Smooth muscle cell (in vitro differentiated cells): ENCODE measurements around the gene SOCS4. TPM values are rescaled to one million over a fixed set of nuclear protein-coding genes. Genes with fewer than 3 reads are reported as not detected.
"Not testable (repeated sequence)": the region's sequence is repeated elsewhere in the genome, so short reads cannot be mapped to it uniquely, and the experiment has no call there.

ENCODE experiments used
- DNase-seq: peaks from one replicate; lab custom pipeline; 2025; ENCODE audit not compliant: unreplicated experiment; lab: John Stamatoyannopoulos, UW
- H2AFZ ChIP-seq: fragments of 200-600 bp; sonication (generic); 2 replicates; pipeline ENCODE4 v1.6.0; 2016; ENCODE audit warnings: antibody characterized with exemption, low read depth, mild to moderate bottlenecking
- H3F3A ChIP-seq: fragments of 200-600 bp; sonication (generic); 2 replicates; pipeline ENCODE4 v1.6.0; 2017; ENCODE audit warnings: antibody characterized with exemption, low read depth
- H3K27ac ChIP-seq: fragments of 200-600 bp; sonication (generic); 2 replicates; pipeline ENCODE4 v1.5.1; 2016; ENCODE audit warnings: low read depth, mild to moderate bottlenecking
- H3K27me3 ChIP-seq: fragments of 200-600 bp; sonication (generic); 2 replicates; pipeline ENCODE4 v1.6.1; 2016; ENCODE audit warnings: low read depth, mild to moderate bottlenecking
- H3K36me3 ChIP-seq: fragments of 200-600 bp; sonication (generic); 2 replicates; pipeline ENCODE4 v1.5.1; 2016; ENCODE audit warnings: low read depth
- H3K4me1 ChIP-seq: fragments of 200-600 bp; sonication (generic); 2 replicates; pipeline ENCODE4 v1.5.1; 2016; ENCODE audit warnings: low read depth
- H3K4me2 ChIP-seq: fragments of 200-600 bp; sonication (generic); 2 replicates; pipeline ENCODE4 v1.6.0; 2016; ENCODE audit warnings: mild to moderate bottlenecking
- H3K4me3 ChIP-seq: fragments of 200-600 bp; sonication (generic); 2 replicates; pipeline ENCODE4 v1.5.1; 2016; ENCODE audit warnings: mild to moderate bottlenecking
- H3K79me2 ChIP-seq: fragments of 200-600 bp; sonication (generic); 2 replicates; pipeline ENCODE4 v1.6.0; 2016; ENCODE audit warnings: low read depth, mild to moderate bottlenecking
- H3K9ac ChIP-seq: fragments of 200-600 bp; sonication (generic); 2 replicates; pipeline ENCODE4 v1.6.0; 2016; ENCODE audit warnings: low read depth
- H3K9me3 ChIP-seq: fragments of 200-600 bp; sonication (generic); replicated peaks from 2 replicates; pipeline ENCODE4 v1.5.1; 2016; ENCODE audit warnings: low read depth
- H4K20me1 ChIP-seq: fragments of 200-600 bp; sonication (generic); 2 replicates; pipeline ENCODE4 v1.6.0; 2016; ENCODE audit warnings: low read depth
- CTCF ChIP-seq: fragments of 200-600 bp; sonication (generic); IDR thresholded peaks from 2 replicates; pipeline ENCODE4 v1.5.1; 2017; ENCODE audit warnings: borderline replicate concordance, mild to moderate bottlenecking, antibody characterized with exemption; ENCODE audit not compliant: insufficient read depth, poor library complexity, severe bottlenecking
- WGBS: methylation state at CpG from one replicate; pipeline ENCODE4 v1.1.7; 2016; ENCODE audit warnings: low lambda C conversion rate; 5-methylcytosine and 5-hydroxymethylcytosine counted together
- polyA plus RNA-seq: library from polyadenylated mRNA; unstranded; fragments of >200 nt; fragmentation: Nextera tagmentation; extraction: Ambion mirVana; gene quantifications from 2 replicates; pipeline ENCODE4 v1.2.1, GENCODE V29; 2016
- total RNA-seq: library from RNA; depleted of rRNA; stranded (reverse); fragments of >200 nt; gene quantifications from 2 replicates; pipeline ENCODE4 v1.2.3, GENCODE V29; 2014

Gene SOCS4
- total and polyA plus RNA-seq, 2 experiments from 2014 or later = 3.8 to 19.6 TPM

- H3K36me3 ChIP-seq = no peaks in the 10 kb centered on the region
- H4K20me1 ChIP-seq = no peaks in the 10 kb centered on the region
- no peak overlapping the region for H3K4me3 ChIP-seq
- no peak overlapping the region for H3K9ac ChIP-seq
- no peak for TF ChIP-seq CTCF
- no peaks in the 10 kb centered on the region for H3K9me3 ChIP-seq
- no peaks in the 10 kb centered on the region for H3K27me3 ChIP-seq
- no peaks in the 10 kb centered on the region for H3K4me1 ChIP-seq
- H3K79me2 ChIP-seq = peaks cover 4% of the 10 kb centered on the region
- H3K4me2 ChIP-seq = no peak overlapping the region
- DNase-seq = no peak
- WGBS = 88% methylated on average over 2 of the region's 2 CpGs
- H2AFZ ChIP-seq = no peak overlapping the region
- no peak overlapping the region for H3K27ac ChIP-seq
- H3F3A ChIP-seq = no peaks in the 10 kb centered on the region
Observed at GRCh38 chr14:55019968-55020554, 7.0 kb upstream of the SOCS4 start.

GRCh38 chr14:55024365-55024764, 2.7 kb upstream of the SOCS4 start:
- H3K9me3 ChIP-seq, H3F3A ChIP-seq, H3K27me3 ChIP-seq, DNase-seq, H3K9ac ChIP-seq, H3K36me3 ChIP-seq, H3K4me3 ChIP-seq, H3K4me2 ChIP-seq, H2AFZ ChIP-seq, H3K27ac ChIP-seq: not testable (repeated sequence)
- WGBS = 70% methylated on average over 3 of the region's 5 CpGs
- Histone ChIP-seq H3K79me2 (peaks cover 38% of the 10 kb centered on the region), H4K20me1 (peaks cover 14% of the 10 kb centered on the region), H3K4me1 (peaks cover 29% of the 10 kb centered on the region)

- TF ChIP-seq CTCF = no peak
- H3K9me3 ChIP-seq = no peaks in the 10 kb centered on the region
- no peak for DNase-seq
- H3K27me3 ChIP-seq = no peaks in the 10 kb centered on the region
- peak overlapping the region; percentile 100 for H2AFZ ChIP-seq
- H3K27ac ChIP-seq = peak overlapping the region; percentile 80
- H3K4me2 ChIP-seq = peak overlapping the region; percentile 99
- H4K20me1 ChIP-seq = peaks cover 29% of the 10 kb centered on the region
- H3K9ac ChIP-seq = peak overlapping the region; percentile 85
- H3F3A ChIP-seq = no peaks in the 10 kb centered on the region
- WGBS = 13% methylated on average over 7 of the region's 7 CpGs
- H3K4me1 ChIP-seq = peaks cover 32% of the 10 kb centered on the region
- peaks cover 54% of the 10 kb centered on the region for H3K79me2 ChIP-seq
- peak overlapping the region; percentile 91 for H3K4me3 ChIP-seq
- no peaks in the 10 kb centered on the region for H3K36me3 ChIP-seq
Observed at GRCh38 chr14:55025948-55026347, 1.1 kb upstream of the SOCS4 start.

- Histone ChIP-seq H3K4me3 (peak overlapping the region; percentile 91), H3K9me3 (no peaks in the 10 kb centered on the region), H3K27me3 (no peaks in the 10 kb centered on the region), H3K79me2 (peaks cover 58% of the 10 kb centered on the region), H3F3A (no peaks in the 10 kb centered on the region), H3K36me3 (no peaks in the 10 kb centered on the region), H3K4me1 (peaks cover 32% of the 10 kb centered on the region), H2AFZ (peak overlapping the region; percentile 100), H3K27ac (peak overlapping the region; percentile 80), H3K9ac (peak overlapping the region; percentile 85), H4K20me1 (peaks cover 34% of the 10 kb centered on the region), H3K4me2 (peak overlapping the region; percentile 99)
- no peak for DNase-seq
- 4% methylated on average over 9 of the region's 9 CpGs for WGBS
- TF ChIP-seq CTCF = no peak
Observed at GRCh38 chr14:55026441-55026792, 619 bp upstream of the SOCS4 start.
